HepG2 (cell line): ENCODE measurements around the gene ZFPL1. TPM values are rescaled to one million over a fixed set of nuclear protein-coding genes. Genes with fewer than 3 reads are reported as not detected.

ENCODE experiments used
- CBX1 ChIP-seq: IDR thresholded peaks from one replicate; pipeline ENCODE4 v1.6.1; 2016; ENCODE audit warnings: antibody characterized with exemption, low read depth
- EHMT2 ChIP-seq: fragments of 200-600 bp; sonication (generic); IDR thresholded peaks from 2 replicates; pipeline ENCODE4 v1.7.0; 2017; ENCODE audit warnings: antibody characterized with exemption, low read depth, low read length, borderline replicate concordance
- GMEB2 ChIP-seq: IDR thresholded peaks from 2 replicates; pipeline ENCODE4 v1.6.1; 2016; ENCODE audit warnings: missing biosample characterization, missing genetic modification reagents, low read depth
- GPN1 ChIP-seq: sonication (generic); formaldehyde crosslinking; IDR thresholded peaks from 2 replicates; pipeline ENCODE4 v1.5.1; 2020; ENCODE audit warnings: missing genetic modification reagents, borderline replicate concordance
- HIVEP1 ChIP-seq: sonication (generic); formaldehyde crosslinking; IDR thresholded peaks from 2 replicates; pipeline ENCODE4 v1.4.0; 2020; ENCODE audit warnings: mild to moderate bottlenecking, missing genetic modification reagents
- JUND ChIP-seq: sonication (generic); formaldehyde crosslinking; IDR thresholded peaks from 2 replicates; pipeline ENCODE4 v1.8.0; 2022; ENCODE audit warnings: mild to moderate bottlenecking, missing genetic modification reagents
- KLF11 ChIP-seq: IDR thresholded peaks from 2 replicates; pipeline ENCODE4 v1.6.1; 2016; ENCODE audit warnings: missing compliant biosample characterization
- MAFG ChIP-seq: sonication (generic); formaldehyde crosslinking; IDR thresholded peaks from 2 replicates; pipeline ENCODE4 v1.5.1; 2020; ENCODE audit warnings: mild to moderate bottlenecking, missing genetic modification reagents
- REPIN1 ChIP-seq: sonication (generic); formaldehyde crosslinking; IDR thresholded peaks from 2 replicates; pipeline ENCODE4 v1.8.0; 2022; ENCODE audit warnings: missing genetic modification reagents, low read depth, mild to moderate bottlenecking, borderline replicate concordance
- RNF219 ChIP-seq: sonication (generic); formaldehyde crosslinking; IDR thresholded peaks from 2 replicates; pipeline ENCODE4 v1.5.0; 2020; ENCODE audit warnings: mild to moderate bottlenecking, missing genetic modification reagents
- SIX4 ChIP-seq: sonication (generic); formaldehyde crosslinking; IDR thresholded peaks from 2 replicates; pipeline ENCODE4 v1.4.0; 2020; ENCODE audit warnings: missing genetic modification reagents
- THAP7 ChIP-seq: sonication (generic); formaldehyde crosslinking; IDR thresholded peaks from 2 replicates; pipeline ENCODE4 v1.8.1; 2023; ENCODE audit warnings: mild to moderate bottlenecking, missing genetic modification reagents
- THAP9 ChIP-seq: sonication (generic); formaldehyde crosslinking; IDR thresholded peaks from 2 replicates; pipeline ENCODE4; 2020; ENCODE audit warnings: missing genetic modification reagents, mild to moderate bottlenecking, borderline replicate concordance
- YY1 ChIP-seq: IDR thresholded peaks from 2 replicates; pipeline ENCODE4 v1.6.1; 2011; ENCODE audit warnings: low read length, low read depth, moderate library complexity, mild to moderate bottlenecking; ENCODE audit not compliant: insufficient read depth, insufficient replicate concordance
- ZC3H13 ChIP-seq: sonication (generic); formaldehyde crosslinking; IDR thresholded peaks from 2 replicates; pipeline ENCODE4 v1.8.1; 2023; ENCODE audit warnings: mild to moderate bottlenecking, missing genetic modification reagents, moderate library complexity
- ZGPAT ChIP-seq: IDR thresholded peaks from 2 replicates; pipeline ENCODE4 v1.6.1; 2016; ENCODE audit warnings: mild to moderate bottlenecking
- ZNF121 ChIP-seq: sonication (generic); formaldehyde crosslinking; IDR thresholded peaks from 2 replicates; pipeline ENCODE4 v1.5.0; 2020; ENCODE audit warnings: mild to moderate bottlenecking, missing genetic modification reagents
- ZNF160 ChIP-seq: sonication (generic); formaldehyde crosslinking; IDR thresholded peaks from 2 replicates; pipeline ENCODE4 v1.8.0; 2022; ENCODE audit warnings: mild to moderate bottlenecking, inconsistent platforms, missing genetic modification reagents
- ZNF292 ChIP-seq: sonication (generic); formaldehyde crosslinking; IDR thresholded peaks from 2 replicates; pipeline ENCODE4 v1.8.1; 2022; ENCODE audit warnings: mild to moderate bottlenecking, low read depth, missing genetic modification reagents, borderline replicate concordance
- ZNF543 ChIP-seq: sonication (generic); formaldehyde crosslinking; IDR thresholded peaks from 2 replicates; pipeline ENCODE4 v1.4.0; 2020; ENCODE audit warnings: mild to moderate bottlenecking, missing genetic modification reagents
- polyA plus RNA-seq, 8 experiments: library from polyadenylated mRNA; depleted of rRNA in 3 of 8; stranded (reverse) in 7 of 8; unstranded in 1 of 8; fragments of >200 nt; fragmentation: Illumina TruSeq in 4 of 8; extraction: Trizol in 4 of 8; gene quantifications; 2 replicates each; pipeline versions ENCODE4 v1.2.1 to v1.2.3, GENCODE V29; 2011 to 2016; ENCODE audit warnings: low read depth in 4 of 8, missing spikeins in 1 of 8, mixed read lengths in 1 of 8; ENCODE audit not compliant: insufficient read depth in 1 of 8
- total RNA-seq, 5 experiments: library from RNA; depleted of rRNA; stranded (reverse); fragments of >200 nt; fragmentation: Illumina TruSeq; extraction: Trizol; gene quantifications; 2 replicates each; pipeline ENCODE4 v1.2.3, GENCODE V29; 2016; ENCODE audit warnings: low read depth in 1 of 5

The ZFPL1 gene
- total and polyA plus RNA-seq, 2 of the 13 experiments (the other 11 are each of a cell fraction or from before 2014, with no cell fraction given), result 32.2 to 56.0 TPM

GRCh38 chr11:65121865-65122696 lies 38.1 kb downstream of the ZFPL1 start, which contains the start of the genes FAU and MRPL49 (continued):
- TF ChIP-seq GMEB2 (CRISPR knock-in tag), result peak; percentile 94
- TF ChIP-seq ZNF160 (CRISPR knock-in tag), result peak; percentile 48; the same call in 1 of the 2 replicates
- TF ChIP-seq ZNF121 (CRISPR knock-in tag), result peak; percentile 27; the same call in 1 of the 2 replicates
- peak; percentile 34; the same call in 1 of the 2 replicates for TF ChIP-seq THAP7 (CRISPR knock-in tag)
- peak; percentile 93; the same call in 1 of the 2 replicates for TF ChIP-seq THAP9 (CRISPR knock-in tag)
- peak; percentile 85; the same call in 1 of the 2 replicates for TF ChIP-seq HIVEP1
- TF ChIP-seq JUND (CRISPR knock-in tag), result no peak
- peak; percentile 64; the same call in 1 of the 2 replicates for TF ChIP-seq ZNF543 (CRISPR knock-in tag)
- TF ChIP-seq REPIN1 (CRISPR knock-in tag), result peak; percentile 56
- TF ChIP-seq ZNF292 (CRISPR knock-in tag), result 0 out of 2 replicates have a peak, but pooled peaks have one; percentile 16
- TF ChIP-seq KLF11 (CRISPR knock-in tag), result 0 out of 2 replicates have a peak, but pooled peaks have one; percentile 41
- TF ChIP-seq ZC3H13, result peak; percentile 71; the same call in 1 of the 2 replicates
- TF ChIP-seq RNF219 (CRISPR knock-in tag), result no peak
- TF ChIP-seq SIX4, result peak; percentile 48; the same call in 1 of the 2 replicates
- TF ChIP-seq MAFG, result no peak
- TF ChIP-seq ZGPAT (CRISPR knock-in tag), result peak; percentile 63; the same call in 1 of the 2 replicates
- TF ChIP-seq GPN1 (CRISPR knock-in tag), result no peak
- no peak for TF ChIP-seq CBX1
- peak; percentile 95 for TF ChIP-seq YY1
- no peak for TF ChIP-seq EHMT2
